ENCODE results near the gene DDX10. TPM values are rescaled to one million over a fixed set of nuclear protein-coding genes. Genes with fewer than 3 reads are reported as not detected.

The DDX10 gene
- total and polyA plus RNA-seq, 8 donors, result 11.6 to 22.6 (median 17.6) TPM

GRCh38 chr11:108807262-108807661, 142.4 kb downstream of the DDX10 start:
- peaks cover 0 to 6% (median 0%) of the 10 kb centered on the region in 4 donors for H3K36me3 ChIP-seq
- intact Hi-C loops (cut with DNase I; ENCODE audit: low total_unique reads), result no loop called here
- WGBS, 5 donors, result 80 to 89% (median 85%) methylated on average over 2 of the region's 2 CpGs
- no peak for DNase-seq
- H3K27ac ChIP-seq, result no peak overlapping the region
- no peaks in the 10 kb centered on the region for H3K27me3 ChIP-seq
- H3K9me3 ChIP-seq, result no peaks in the 10 kb centered on the region
- no peaks in the 10 kb centered on the region for H3K4me1 ChIP-seq
- TF ChIP-seq POLR2AphosphoS5 (IDR thresholded peaks at IDR 0.05), result no peak
- TF ChIP-seq POLR2A (IDR thresholded peaks at IDR 0.05), result no peak
- TF ChIP-seq EP300 (IDR thresholded peaks at IDR 0.05), result no peak
- no peak for TF ChIP-seq CTCF (IDR thresholded peaks at IDR 0.05)
- H3K4me3 ChIP-seq, result no peak overlapping the region

DNA sequence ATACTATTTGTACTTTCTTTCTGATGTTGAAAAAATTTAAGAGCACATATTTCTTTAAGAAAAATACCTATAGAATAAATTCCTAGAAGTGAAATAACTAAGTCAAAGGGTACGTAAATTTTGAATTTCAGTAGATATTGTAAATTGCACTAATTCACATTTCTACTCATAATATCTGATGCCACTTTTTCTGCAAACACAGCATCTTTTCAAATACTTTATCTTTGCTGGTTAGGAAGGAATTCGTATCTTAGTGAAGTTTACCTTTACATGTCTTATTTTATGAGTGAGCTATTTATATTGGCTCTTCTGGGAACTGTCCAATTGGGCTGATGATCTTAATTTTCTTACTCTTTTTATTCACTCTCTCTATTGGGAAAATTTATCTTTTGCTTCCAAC, 148.2 kb downstream of the DDX10 start:
- peaks cover 0 to 7% (median 0%) of the 10 kb centered on the region in 4 donors for H3K4me1 ChIP-seq
- H3K9me3 ChIP-seq, result no peaks in the 10 kb centered on the region
- H3K27ac ChIP-seq, result no peak overlapping the region
- intact Hi-C loops (cut with DNase I; ENCODE audit: low total_unique reads), result no loop called here
- no peaks in the 10 kb centered on the region for H3K27me3 ChIP-seq
- WGBS, 5 donors, result 86 to 94% (median 92%) methylated on average over 2 of the region's 2 CpGs
- no peak for DNase-seq
- peaks cover 0 to 6% (median 0%) of the 10 kb centered on the region in 4 donors for H3K36me3 ChIP-seq
- TF ChIP-seq POLR2A (IDR thresholded peaks at IDR 0.05) (no peak), CTCF (IDR thresholded peaks at IDR 0.05) (no peak), EP300 (IDR thresholded peaks at IDR 0.05) (no peak), POLR2AphosphoS5 (IDR thresholded peaks at IDR 0.05) (no peak)
- no peak overlapping the region for H3K4me3 ChIP-seq

GRCh38 chr11:108817976-108818375, 153.1 kb downstream of the DDX10 start:
- WGBS, 5 donors, result 41 to 69% (median 52%) methylated on average over 5 of the region's 5 CpGs
- no peaks in the 10 kb centered on the region for H3K36me3 ChIP-seq
- H3K9me3 ChIP-seq, result no peaks in the 10 kb centered on the region
- no peaks in the 10 kb centered on the region for H3K27me3 ChIP-seq
- no peak overlapping the region for H3K27ac ChIP-seq
- intact Hi-C loops (cut with DNase I; ENCODE audit: low total_unique reads), result no loop called here
- peaks cover 0 to 9% (median 0%) of the 10 kb centered on the region in 4 donors for H3K4me1 ChIP-seq
- H3K4me3 ChIP-seq, result no peak overlapping the region
- TF ChIP-seq POLR2AphosphoS5 (IDR thresholded peaks at IDR 0.05) (no peak), POLR2A (IDR thresholded peaks at IDR 0.05) (no peak), EP300 (IDR thresholded peaks at IDR 0.05) (no peak), CTCF (IDR thresholded peaks at IDR 0.05) (no peak)
- peak in 1 of 2 donors; percentile 12 for DNase-seq

DNA sequence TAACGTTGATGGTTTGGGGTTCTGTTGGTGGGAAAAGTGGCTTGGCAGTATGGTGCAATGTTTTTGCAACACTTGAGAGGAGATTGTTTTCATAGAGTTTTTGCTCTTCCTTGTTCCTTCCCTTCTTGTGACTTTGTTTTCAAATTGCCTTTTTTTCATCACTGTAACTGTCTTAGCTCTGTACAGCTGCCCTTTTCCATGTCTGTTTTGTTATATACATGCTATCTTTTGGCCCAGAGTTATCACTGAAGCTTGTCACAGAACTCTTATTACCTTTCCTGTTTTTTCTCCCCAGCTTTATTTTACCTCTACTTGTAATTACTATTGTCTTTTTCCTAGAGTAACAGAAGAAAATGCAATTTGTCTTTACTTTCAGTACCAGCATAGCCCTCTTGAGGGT, 154.1 kb downstream of the DDX10 start:
- H3K9me3 ChIP-seq, result no peaks in the 10 kb centered on the region
- H3K27ac ChIP-seq, result no peak overlapping the region
- 57 to 89% (median 82%) methylated on average over 1 of the region's 1 CpG for WGBS, 5 donors
- TF ChIP-seq POLR2AphosphoS5 (IDR thresholded peaks at IDR 0.05) (no peak), POLR2A (IDR thresholded peaks at IDR 0.05) (no peak), EP300 (IDR thresholded peaks at IDR 0.05) (no peak), CTCF (IDR thresholded peaks at IDR 0.05) (no peak)
- intact Hi-C loops (cut with DNase I; ENCODE audit: low total_unique reads), result no loop called here
- no peaks in the 10 kb centered on the region for H3K27me3 ChIP-seq
- H3K4me3 ChIP-seq, result no peak overlapping the region
- H3K36me3 ChIP-seq, result no peaks in the 10 kb centered on the region
- H3K4me1 ChIP-seq, result peaks cover 0 to 9% (median 0%) of the 10 kb centered on the region in 4 donors
- DNase-seq, result no peak
